ENCODE measurements around the gene VPS54.
A peak's percentile ranks its signal among the peaks of the same experiment; 100 is the strongest.
"Not testable (repeated sequence)": the region's sequence is repeated elsewhere in the genome, so short reads cannot be mapped to it uniquely, and the experiment has no call there.

The VPS54 gene

GRCh38 chr2:63866009-63866709, 153.1 kb downstream of the VPS54 start:
- DNase-seq: no peak

DNA sequence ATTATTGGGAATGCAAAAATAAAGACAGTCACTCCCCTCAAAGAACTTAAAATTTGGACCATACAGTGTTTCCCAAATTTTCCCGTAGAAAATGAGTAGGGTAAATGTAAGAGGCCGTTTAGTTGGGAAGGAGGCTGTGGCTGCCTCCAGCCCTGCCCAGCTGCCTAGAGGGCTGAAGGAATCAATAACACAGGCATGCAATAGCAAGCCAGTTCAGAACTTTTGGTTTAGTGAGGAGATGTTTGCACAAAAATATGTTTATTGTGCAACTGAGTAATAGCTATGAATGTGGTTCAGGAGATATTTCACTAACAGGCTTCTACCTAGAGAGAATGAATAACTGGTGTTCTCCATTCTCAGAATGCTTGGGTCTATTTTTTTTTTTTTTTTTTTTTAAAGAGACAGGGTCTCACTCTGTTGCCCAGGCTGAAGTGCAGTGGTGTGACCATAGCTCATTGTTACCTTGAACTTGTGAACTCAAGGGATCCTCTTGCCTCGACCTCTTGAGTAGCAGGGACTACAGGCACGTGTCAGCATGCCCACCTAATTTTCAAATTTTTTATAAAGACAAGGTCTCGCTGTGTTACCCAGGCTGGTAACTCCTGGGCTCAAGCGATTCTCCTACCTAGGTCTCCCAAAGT, 153.9 kb downstream of the VPS54 start:
- DNase-seq: no peak

DNA sequence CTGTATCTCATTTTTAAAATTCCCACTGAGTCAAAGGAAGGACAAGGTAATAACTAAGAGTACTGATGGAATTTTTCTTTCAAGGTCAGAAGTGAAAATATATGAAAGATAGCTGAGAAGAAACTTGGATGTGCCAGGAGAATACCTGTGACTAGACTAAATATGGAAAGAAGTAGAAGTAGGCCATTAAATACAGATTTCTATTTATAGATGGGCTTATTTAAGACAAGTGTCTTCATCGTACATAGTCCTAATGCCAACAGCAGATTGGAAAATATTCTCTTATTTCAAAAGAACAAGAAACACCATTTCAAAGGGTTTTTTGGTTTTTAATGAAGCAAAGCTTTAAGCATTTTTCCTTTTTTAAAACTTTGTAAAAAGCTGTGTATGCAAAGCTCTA, 155.5 kb downstream of the VPS54 start:
- no peak for DNase-seq

- DNase-seq: no peak
Observed at GRCh38 chr2:63862806-63863205, 156.4 kb downstream of the VPS54 start.

GRCh38 chr2:63861220-63861822, 157.9 kb downstream of the VPS54 start:
- DNase-seq: peak; percentile 74 to 76

DNA sequence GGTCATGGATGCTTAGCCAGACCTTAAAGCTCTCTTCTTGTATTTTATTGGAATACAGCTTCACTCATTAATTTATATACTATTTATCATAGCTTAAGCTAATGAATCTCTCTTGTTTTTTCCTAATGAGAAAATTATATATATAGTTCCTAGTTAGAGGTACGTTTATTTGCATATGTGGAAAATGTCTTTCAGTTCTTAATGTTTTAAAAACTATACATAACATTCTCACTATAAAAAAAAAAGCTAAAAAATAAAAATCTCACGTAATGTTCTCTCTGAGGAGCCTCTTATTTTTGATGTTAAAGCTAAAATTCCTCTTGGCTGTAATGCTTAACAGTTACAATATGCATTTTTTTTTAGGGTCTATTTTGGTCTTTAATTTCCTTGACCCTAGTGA, 160.9 kb downstream of the VPS54 start:
- DNase-seq: no peak

GRCh38 chr2:63856303-63856603, 163.0 kb downstream of the VPS54 start:
- peak; percentile 64 to 85 for DNase-seq

- DNase-seq: no peak
Observed at GRCh38 chr2:63855418-63856302, 163.6 kb downstream of the VPS54 start.

DNA sequence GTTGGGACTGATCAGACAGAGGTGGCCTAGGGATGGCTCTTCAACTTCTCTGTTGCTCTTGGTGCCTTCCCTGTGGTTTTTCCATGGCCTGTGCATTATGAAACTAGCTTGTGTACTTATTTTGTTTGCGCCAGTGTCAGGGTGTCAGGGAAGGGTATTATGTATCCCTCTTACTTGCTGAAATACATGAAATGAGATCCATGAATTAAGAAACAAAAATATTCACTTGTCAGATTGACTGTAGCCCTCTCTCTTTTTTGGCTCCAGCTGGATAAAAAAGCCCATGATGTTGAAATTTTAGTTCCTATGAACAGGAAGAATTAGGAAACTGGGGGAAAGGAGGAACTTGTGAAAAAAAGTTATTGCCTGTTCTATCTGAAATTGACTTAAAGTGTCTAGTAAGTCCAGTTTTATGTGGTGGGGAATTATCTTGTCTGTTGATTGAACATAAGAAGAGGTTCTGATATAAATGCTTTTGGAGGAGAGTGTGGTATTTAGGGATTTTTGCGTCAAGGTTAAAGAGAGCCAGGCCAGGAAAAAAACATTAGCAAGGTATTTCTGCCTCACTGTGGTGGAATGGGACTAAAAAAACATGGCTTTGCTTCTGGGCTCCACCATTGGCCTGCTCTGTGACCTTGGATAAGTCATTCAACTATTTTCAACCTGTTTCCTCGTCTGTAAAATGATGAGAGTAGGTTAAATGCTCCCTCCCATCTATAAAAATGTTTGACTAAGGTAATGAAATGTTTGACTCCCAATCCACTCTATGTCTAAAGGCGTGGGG, 165.5 kb downstream of the VPS54 start:
- peak; percentile 36 to 70 for DNase-seq

DNA sequence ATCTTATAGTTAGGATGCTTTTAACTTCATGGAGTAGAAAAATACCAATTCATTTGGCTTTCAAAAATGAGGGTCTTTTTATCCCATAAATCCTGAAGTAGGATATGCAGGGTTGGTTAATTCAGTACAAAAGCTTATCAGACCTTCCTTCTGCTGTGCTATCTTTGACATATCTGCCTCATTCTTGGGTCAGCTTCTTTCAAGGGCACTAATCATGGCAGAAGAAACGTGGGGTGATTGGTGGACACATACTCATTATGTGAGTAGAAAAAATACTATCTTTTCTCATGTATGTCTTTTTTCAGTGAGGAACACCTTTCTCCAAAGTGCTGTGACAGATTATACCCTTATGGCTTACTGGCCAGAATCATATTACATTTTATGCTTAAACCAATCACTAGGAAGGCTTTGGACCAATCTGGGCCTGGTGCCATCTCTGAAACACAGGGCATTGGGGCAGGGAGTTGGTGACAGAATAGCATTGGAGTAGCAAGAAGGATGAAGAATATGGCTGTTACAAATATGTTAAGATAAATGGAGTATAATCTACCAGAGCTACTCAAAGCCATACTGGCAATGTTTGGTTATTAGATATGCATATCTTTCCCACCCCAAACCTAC, 167.4 kb downstream of the VPS54 start:
- DNase-seq: no peak

- no peak for DNase-seq
Observed at GRCh38 chr2:63850649-63851048, 168.6 kb downstream of the VPS54 start.

- no peak for DNase-seq
Observed at GRCh38 chr2:63850204-63850571, 169.0 kb downstream of the VPS54 start.

GRCh38 chr2:63849381-63850203, 169.6 kb downstream of the VPS54 start:
- DNase-seq: no peak

DNA sequence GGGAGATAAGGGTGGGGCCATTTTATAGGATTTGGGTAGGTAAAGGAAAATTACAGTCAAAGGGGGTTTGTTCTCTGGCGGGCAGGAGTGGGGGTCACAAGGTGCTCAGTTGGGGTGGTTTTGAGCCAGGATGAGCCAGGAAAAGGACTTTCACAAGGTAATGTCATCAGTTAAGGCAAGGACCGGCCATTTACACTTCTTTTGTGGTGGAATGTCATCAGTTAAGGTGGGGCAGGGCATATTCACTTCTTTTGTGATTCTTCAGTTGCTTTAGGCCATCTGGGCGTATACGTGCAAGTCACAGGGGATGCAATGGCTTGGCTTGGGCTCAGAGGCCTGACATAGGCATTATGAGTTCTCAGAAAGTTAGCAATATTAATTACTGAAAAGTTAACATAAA, 171.7 kb downstream of the VPS54 start:
- not testable (repeated sequence) for DNase-seq

GRCh38 chr2:63846487-63846886, 172.7 kb downstream of the VPS54 start:
- DNase-seq: no peak

DNA sequence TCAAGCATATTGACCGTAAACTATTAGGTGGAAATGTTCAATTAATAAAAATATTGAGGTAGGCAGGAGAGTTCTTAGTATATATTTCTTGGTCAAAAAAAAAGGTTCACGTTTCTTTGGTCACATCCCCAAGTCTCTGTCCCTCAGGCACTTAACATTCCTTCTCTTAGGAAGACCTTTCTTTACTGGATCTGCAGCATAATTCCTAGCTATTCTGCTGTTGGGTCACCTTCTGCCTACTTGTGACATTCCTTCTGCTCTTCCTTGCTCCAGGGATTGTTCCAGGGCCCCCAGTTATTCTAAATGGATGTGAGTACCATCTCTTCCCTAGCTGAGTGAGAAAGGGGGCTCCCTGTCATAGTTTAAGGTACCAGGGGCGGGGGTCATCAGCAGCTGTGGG, 173.4 kb downstream of the VPS54 start:
- DNase-seq: no peak

DNA sequence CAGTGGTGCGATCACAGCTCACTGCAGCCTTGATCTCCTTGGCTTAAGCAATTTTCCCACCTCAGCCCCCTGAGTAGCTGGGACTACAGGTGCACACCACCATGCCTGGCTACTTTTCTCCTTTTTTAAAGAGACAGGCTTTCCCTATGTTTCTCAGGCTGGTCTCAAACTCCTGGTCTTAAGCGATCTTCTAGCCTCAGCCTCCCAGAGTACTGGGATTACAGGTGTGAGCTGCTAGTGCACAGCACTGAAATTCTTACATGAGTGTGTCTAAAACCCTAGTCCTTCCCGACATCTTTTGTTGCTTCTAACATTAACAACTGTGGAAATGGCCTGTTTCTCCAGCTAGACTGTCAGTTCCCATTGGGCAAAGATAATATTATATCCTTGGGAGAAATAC, 174.6 kb downstream of the VPS54 start:
- DNase-seq: no peak

GRCh38 chr2:63843791-63844190, 175.4 kb downstream of the VPS54 start:
- DNase-seq: no peak

GRCh38 chr2:63843093-63843492, 176.1 kb downstream of the VPS54 start:
- DNase-seq: peak in 1 of 2 donors; percentile 20

- peak; percentile 62 for DNase-seq
Observed at GRCh38 chr2:63842149-63843061, 176.8 kb downstream of the VPS54 start.
